SK-N-SH (cell line): Measurements from ENCODE around the gene FAM3C. TPM values are rescaled to one million over a fixed set of nuclear protein-coding genes. Genes with fewer than 3 reads are reported as not detected.

Experiments used
- CTCF ChIA-PET: fragments of 300-600, 350-600 bp; formaldehyde crosslinking; extraction: SDS; loops from one replicate; lab custom pipeline; 2021; lab: Yijun Ruan, JAX
- POLR2A ChIA-PET: fragments of 350-600 bp; sonication (Branson Sonifier 250); formaldehyde crosslinking; extraction: SDS; loops from one replicate; lab custom pipeline; 2020; ENCODE audit warnings: antibody characterized with exemption, inconsistent platforms; lab: Yijun Ruan, JAX
- DNase-seq: peaks from one replicate; pipeline ENCODE4 v3.0.0; 2012
- H2AFZ ChIP-seq: fragments of 200-600 bp; sonication (generic); 2 replicates; pipeline ENCODE4 v1.8.1; 2016; ENCODE audit warnings: antibody characterized with exemption, mild to moderate bottlenecking, low read depth
- H3F3A ChIP-seq: fragments of 200-600 bp; sonication (generic); replicated peaks from 2 replicates; pipeline ENCODE3; 2016; ENCODE audit warnings: antibody characterized with exemption, mild to moderate bottlenecking; ENCODE audit not compliant: insufficient read depth
- H3K27ac ChIP-seq, 2 experiments: fragments of 200-500 bp in 1 of 2; fragments of 200-600 bp in 1 of 2; sonication (Bioruptor generic) in 1 of 2; sonication (generic), shearing (Covaris generic) in 1 of 2; 2 replicates each; pipeline versions ENCODE4 v1.5.1 to v1.6.1; 2014 to 2016; ENCODE audit warnings: low read depth in 2 of 2, inconsistent platforms in 1 of 2, low read length in 1 of 2, mild to moderate bottlenecking in 1 of 2, mixed read lengths in 1 of 2
- H3K27me3 ChIP-seq: fragments of 200-600 bp; sonication (generic), shearing (Covaris generic); 2 replicates; pipeline ENCODE4 v1.6.1; 2016; ENCODE audit warnings: mixed run types; ENCODE audit not compliant: insufficient read depth
- H3K36me3 ChIP-seq, 2 experiments: fragments of 200-500 bp in 1 of 2; fragments of 200-600 bp in 1 of 2; sonication (Bioruptor generic) in 1 of 2; sonication (generic) in 1 of 2; replicated peaks in 1 of 2; 2 replicates each; pipeline versions ENCODE3 to v1.5.1; 2014 to 2016; ENCODE audit warnings: low read length in 1 of 2, mild to moderate bottlenecking in 1 of 2; ENCODE audit not compliant: insufficient read depth in 2 of 2, control insufficient read depth in 1 of 2
- H3K4me1 ChIP-seq, 2 experiments: fragments of 200-500 bp in 1 of 2; fragments of 200-600 bp in 1 of 2; sonication (Bioruptor generic) in 1 of 2; sonication (generic), shearing (Covaris generic) in 1 of 2; 2 replicates each; pipeline versions ENCODE4 v1.5.1 to v1.6.1; 2014 to 2016; ENCODE audit warnings: low read depth in 1 of 2, low read length in 1 of 2, mixed run types in 1 of 2; ENCODE audit not compliant: insufficient read depth in 2 of 2, control insufficient read depth in 1 of 2
- H3K4me2 ChIP-seq: fragments of 200-600 bp; sonication (generic), shearing (Covaris generic); 2 replicates; pipeline ENCODE4 v1.6.1; 2017; ENCODE audit warnings: mixed run types
- H3K4me3 ChIP-seq, 2 experiments: fragments of 200-500 bp in 1 of 2; fragments of 200-600 bp in 1 of 2; sonication (Bioruptor generic) in 1 of 2; sonication (generic), shearing (Covaris generic) in 1 of 2; 2 replicates each; pipeline versions ENCODE4 v1.5.1 to v1.8.1; 2014 to 2016; ENCODE audit warnings: low read depth in 2 of 2, inconsistent platforms in 1 of 2, low read length in 1 of 2, mild to moderate bottlenecking in 1 of 2, mixed read lengths in 1 of 2, moderate library complexity in 1 of 2
- H3K79me2 ChIP-seq: fragments of 200-600 bp; sonication (generic); 2 replicates; pipeline ENCODE4 v1.8.1; 2017; ENCODE audit warnings: mild to moderate bottlenecking; ENCODE audit not compliant: insufficient read depth
- H3K9ac ChIP-seq: fragments of 200-600 bp; sonication (generic); 2 replicates; pipeline ENCODE4 v1.6.1; 2017; ENCODE audit warnings: mixed run types
- H3K9me2 ChIP-seq: fragments of 200-600 bp; sonication (generic); 2 replicates; pipeline ENCODE4 v1.6.1; 2017; ENCODE audit warnings: mixed run types
- H3K9me3 ChIP-seq: fragments of 200-600 bp; sonication (generic); 2 replicates; pipeline ENCODE4 v1.6.1; 2017; ENCODE audit warnings: mixed run types, mild to moderate bottlenecking, moderate library complexity
- H4K20me1 ChIP-seq: fragments of 200-600 bp; sonication (generic); 2 replicates; pipeline ENCODE4 v1.6.1; 2017; ENCODE audit warnings: mild to moderate bottlenecking, mixed run types; ENCODE audit not compliant: insufficient read depth
- CHD2 ChIP-seq: fragments of 150-350 bp; IDR thresholded peaks from 2 replicates; pipeline ENCODE4 v1.6.1; 2018; ENCODE audit warnings: low read length; ENCODE audit not compliant: partially characterized antibody
- ELF1 ChIP-seq: IDR thresholded peaks from 2 replicates; pipeline ENCODE4 v1.4.0; 2012
- FOSL2 ChIP-seq: IDR thresholded peaks from 2 replicates; pipeline ENCODE4 v1.4.0; 2012; ENCODE audit warnings: low read depth, mild to moderate bottlenecking, moderate library complexity, borderline replicate concordance
- GATA2 ChIP-seq: sonication (generic); formaldehyde crosslinking; IDR thresholded peaks from 2 replicates; pipeline ENCODE4 v1.5.0; 2020; ENCODE audit warnings: mild to moderate bottlenecking, missing genetic modification reagents
- IRF3 ChIP-seq: fragments of 150-350 bp; IDR thresholded peaks from 2 replicates; pipeline ENCODE4 v1.6.1; 2016; ENCODE audit warnings: mild to moderate bottlenecking, low read depth, low read length
- MEF2A ChIP-seq: IDR thresholded peaks from 2 replicates; pipeline ENCODE4 v1.4.0; 2012; ENCODE audit warnings: low read depth, borderline replicate concordance
- NFIC ChIP-seq: IDR thresholded peaks from 2 replicates; pipeline ENCODE4 v1.4.0; 2012; ENCODE audit warnings: borderline replicate concordance
- NRF1 ChIP-seq: IDR thresholded peaks from 2 replicates; pipeline ENCODE4 v1.6.1; 2012; ENCODE audit warnings: low read depth, mild to moderate bottlenecking, low read length
- PBX3 ChIP-seq: IDR thresholded peaks from 2 replicates; pipeline ENCODE4; 2012
- SIN3A ChIP-seq: IDR thresholded peaks from 2 replicates; pipeline ENCODE4 v1.6.1; 2012; ENCODE audit warnings: low read depth, mild to moderate bottlenecking, low read length, moderate library complexity, borderline replicate concordance
- TAF1 ChIP-seq: IDR thresholded peaks from 2 replicates; pipeline ENCODE4 v1.6.1; 2012; ENCODE audit warnings: low read depth, mild to moderate bottlenecking, low read length, moderate library complexity, borderline replicate concordance
- USF1 ChIP-seq: IDR thresholded peaks from 2 replicates; pipeline ENCODE4 v1.4.0; 2012; ENCODE audit warnings: low read depth, borderline replicate concordance
- USF2 ChIP-seq: fragments of 150-350 bp; IDR thresholded peaks from 2 replicates; pipeline ENCODE4 v1.6.1; 2017; ENCODE audit warnings: antibody characterized with exemption, low read length, low read depth, borderline replicate concordance
- YY1 ChIP-seq: IDR thresholded peaks from 2 replicates; pipeline ENCODE4 v1.4.0; 2012; ENCODE audit warnings: low read depth, mild to moderate bottlenecking
- WGBS: methylation state at CpG from one replicate; pipeline ENCODE4 v1.1.6; 2017; ENCODE audit warnings: low lambda C conversion rate; 5-methylcytosine and 5-hydroxymethylcytosine counted together
- polyA plus RNA-seq, 3 experiments: library from polyadenylated mRNA; depleted of rRNA; stranded (reverse); fragments of >200 nt; gene quantifications; 2 replicates each; pipeline ENCODE4 v1.2.3, GENCODE V29; 2012
- TF ChIP-seq, protein P1 (sequence below): IDR thresholded peaks from 2 replicates; pipeline ENCODE4 v1.6.1; 2012; ENCODE audit warnings: mild to moderate bottlenecking, low read depth, low read length, moderate library complexity

The FAM3C gene
- polyA plus RNA-seq, 1 of the 3 experiments (the other 2 are of a cell fraction), result 80.0 TPM

DNA sequence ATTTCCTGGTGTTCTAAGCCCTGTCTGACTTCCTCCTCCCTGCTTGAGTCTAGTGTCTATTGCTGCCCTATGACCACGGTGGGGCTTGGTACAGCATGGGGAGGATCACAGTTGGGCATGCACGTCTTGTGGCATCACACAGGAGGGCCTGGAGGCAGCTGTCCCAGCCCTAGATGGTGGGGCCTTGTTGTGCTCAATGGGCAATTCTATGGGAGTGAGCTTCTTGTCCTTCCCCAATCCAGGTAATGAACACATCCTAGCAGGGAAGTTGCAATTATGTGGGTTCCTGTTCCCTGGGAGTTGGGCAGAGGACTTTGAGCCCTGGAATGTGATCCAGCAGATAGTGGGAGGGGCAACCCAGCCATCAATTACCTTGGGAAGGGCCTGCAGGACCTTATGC, 10.8 kb upstream of the FAM3C start:
- Histone ChIP-seq H3K79me2 (no peaks in the 10 kb centered on the region), H3K27me3 (no peaks in the 10 kb centered on the region), H3K9me2 (no peaks in the 10 kb centered on the region), H3F3A (no peaks in the 10 kb centered on the region), H3K4me1 (0 out of 4 replicates have a peak, but pooled peaks cover 1 to 2% of the 10 kb centered on the region in 2 experiments), H3K4me2 (no peak overlapping the region), H2AFZ (no peak overlapping the region), H3K9ac (no peak overlapping the region), H3K9me3 (no peaks in the 10 kb centered on the region), H4K20me1 (no peaks in the 10 kb centered on the region), H3K36me3 (no peaks in the 10 kb centered on the region), H3K4me3 (no peak overlapping the region), H3K27ac (no peak overlapping the region)
- ChIA-PET POLR2A (interaction anchor here (0.6 kb wide), 1 partner anchor 457 kb away, joined by 4 read pairs; the partner anchor contains the start of gene ING3), CTCF (interaction anchor here (6.2 kb wide), 1 partner anchor 11 kb away, joined by 50 read pairs; the partner anchor contains the start of gene FAM3C)
- DNase-seq, result no peak
- 41% methylated on average over 2 of the region's 2 CpGs for WGBS
- TF ChIP-seq SIN3A (no peak), ELF1 (no peak), MEF2A (no peak), NRF1 (no peak), USF2 (no peak), CHD2 (no peak), YY1 (no peak), IRF3 (no peak), NFIC (no peak), GATA2 (CRISPR knock-in tag) (no peak), USF1 (no peak), PBX3 (no peak), TAF1 (no peak), FOSL2 (no peak)
- TF ChIP-seq, protein P1, sequence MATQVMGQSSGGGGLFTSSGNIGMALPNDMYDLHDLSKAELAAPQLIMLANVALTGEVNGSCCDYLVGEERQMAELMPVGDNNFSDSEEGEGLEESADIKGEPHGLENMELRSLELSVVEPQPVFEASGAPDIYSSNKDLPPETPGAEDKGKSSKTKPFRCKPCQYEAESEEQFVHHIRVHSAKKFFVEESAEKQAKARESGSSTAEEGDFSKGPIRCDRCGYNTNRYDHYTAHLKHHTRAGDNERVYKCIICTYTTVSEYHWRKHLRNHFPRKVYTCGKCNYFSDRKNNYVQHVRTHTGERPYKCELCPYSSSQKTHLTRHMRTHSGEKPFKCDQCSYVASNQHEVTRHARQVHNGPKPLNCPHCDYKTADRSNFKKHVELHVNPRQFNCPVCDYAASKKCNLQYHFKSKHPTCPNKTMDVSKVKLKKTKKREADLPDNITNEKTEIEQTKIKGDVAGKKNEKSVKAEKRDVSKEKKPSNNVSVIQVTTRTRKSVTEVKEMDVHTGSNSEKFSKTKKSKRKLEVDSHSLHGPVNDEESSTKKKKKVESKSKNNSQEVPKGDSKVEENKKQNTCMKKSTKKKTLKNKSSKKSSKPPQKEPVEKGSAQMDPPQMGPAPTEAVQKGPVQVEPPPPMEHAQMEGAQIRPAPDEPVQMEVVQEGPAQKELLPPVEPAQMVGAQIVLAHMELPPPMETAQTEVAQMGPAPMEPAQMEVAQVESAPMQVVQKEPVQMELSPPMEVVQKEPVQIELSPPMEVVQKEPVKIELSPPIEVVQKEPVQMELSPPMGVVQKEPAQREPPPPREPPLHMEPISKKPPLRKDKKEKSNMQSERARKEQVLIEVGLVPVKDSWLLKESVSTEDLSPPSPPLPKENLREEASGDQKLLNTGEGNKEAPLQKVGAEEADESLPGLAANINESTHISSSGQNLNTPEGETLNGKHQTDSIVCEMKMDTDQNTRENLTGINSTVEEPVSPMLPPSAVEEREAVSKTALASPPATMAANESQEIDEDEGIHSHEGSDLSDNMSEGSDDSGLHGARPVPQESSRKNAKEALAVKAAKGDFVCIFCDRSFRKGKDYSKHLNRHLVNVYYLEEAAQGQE, result no peak
